ENCODE measurements around the gene UBQLN4. TPM values are rescaled to one million over a fixed set of nuclear protein-coding genes. Genes with fewer than 3 reads are reported as not detected.
A peak's percentile ranks its signal among the peaks of the same experiment; 100 is the strongest.
"Not testable (repeated sequence)": the region's sequence is repeated elsewhere in the genome, so short reads cannot be mapped to it uniquely, and the experiment has no call there.

The UBQLN4 gene
- total and polyA plus RNA-seq, 2 of the 4 experiments (the other 2 are of a cell fraction), result 8.8 to 21.6 TPM

DNA sequence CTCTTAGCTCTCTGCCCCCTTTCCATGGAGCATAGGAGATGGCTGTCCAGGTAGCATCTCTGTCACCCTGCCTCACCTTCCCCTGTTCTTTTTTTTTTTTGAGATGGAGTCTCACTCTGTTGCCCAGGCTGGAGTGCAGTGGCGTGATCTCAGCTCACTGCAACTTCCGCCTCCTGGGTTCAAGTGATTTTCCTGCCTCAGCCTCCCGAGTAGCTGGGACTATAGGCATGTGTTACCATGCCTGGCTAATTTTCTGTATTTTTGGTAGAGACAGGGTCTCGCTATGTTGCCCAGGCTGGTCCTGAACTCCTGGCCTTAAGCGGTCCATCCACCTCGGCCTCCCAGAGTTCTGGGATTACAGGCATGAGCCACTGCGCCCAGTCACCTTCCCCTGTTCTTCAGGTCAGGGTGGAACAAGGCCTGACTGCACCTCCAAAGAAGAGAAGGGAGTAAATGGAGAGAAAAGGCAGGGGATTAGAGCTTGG lies 17.8 kb upstream of the UBQLN4 start:
- H3K4ac ChIP-seq (ENCODE audit: low read depth, low read length); H3K9me1 ChIP-seq (ENCODE audit: insufficient read depth, low read length); H3K27me3 ChIP-seq (ENCODE audit: control insufficient read depth, insufficient read depth, low read length); H2BK5ac ChIP-seq (ENCODE audit: low read depth, low read length, poor library complexity, severe bottlenecking); in situ Hi-C loops (cut with MboI; ENCODE audit: low sequenced_read_pairs); H3K4me2 ChIP-seq (ENCODE audit: low read depth, low read length); H2AK5ac ChIP-seq (ENCODE audit: low read depth, low read length); intact Hi-C loops (cut with micrococcal nuclease); H3K14ac ChIP-seq (replicated peaks; ENCODE audit: low read depth, low read length); H2BK20ac ChIP-seq (ENCODE audit: low read depth, low read length); H2BK120ac ChIP-seq (ENCODE audit: low read depth, low read length); DNase-seq; H4K5ac ChIP-seq (ENCODE audit: low read depth, low read length); H3K9ac ChIP-seq (ENCODE audit: low read depth, low read length); ATAC-seq (ENCODE audit: low read depth); H3K56ac ChIP-seq (ENCODE audit: extremely low read depth, insufficient read depth, low read length); H2AFZ ChIP-seq (replicated peaks; ENCODE audit: low read length, poor library complexity); H3K27ac ChIP-seq (ENCODE audit: insufficient read depth, low read length); H3K4me3 ChIP-seq (ENCODE audit: insufficient read depth, low read depth, low read length); H4K8ac ChIP-seq (ENCODE audit: low read depth in 2 of 2, low read length in 2 of 2); H3K18ac ChIP-seq (ENCODE audit: low read depth, low read length); BruUV-seq (replicated peaks); H3K9me3 ChIP-seq (ENCODE audit: control insufficient read depth, insufficient read depth, low read length); H3K23ac ChIP-seq (ENCODE audit: low read depth, low read length); dilution Hi-C loops (cut with HindIII; ENCODE audit: low sequenced_read_pairs, unreplicated experiment); H2BK15ac ChIP-seq (ENCODE audit: low read depth, low read length); POLR2A ChIA-PET (ENCODE audit: unreplicated experiment); H4K91ac ChIP-seq (ENCODE audit: insufficient read depth, low read depth, low read length): not testable (repeated sequence)
- 100% methylated on average over 1 of the region's 7 CpGs; no CpG with 5 or more reads in 1 of the 2 experiments for WGBS, 2 experiments (ENCODE audit: extremely low coverage in 2 of 2, insufficient read length in 1 of 2)
- Histone ChIP-seq H3K4me1 (ENCODE audit: control insufficient read depth, insufficient read depth, low read length) (peaks cover 14% of the 10 kb centered on the region), H2AK9ac (replicated peaks; ENCODE audit: low read depth, low read length, poor library complexity) (peak overlapping the region; percentile 65), H4K20me1 (ENCODE audit: insufficient read depth, low read length) (peaks cover 24% of the 10 kb centered on the region), H3K79me1 (ENCODE audit: low read depth in 1 of 2, low read length in 2 of 2) (peaks cover 14 to 31% of the 10 kb centered on the region in 2 experiments; a peak in 3 of 4 replicates), H3K36me3 (ENCODE audit: control insufficient read depth, insufficient read depth, low read length) (peaks cover 22% of the 10 kb centered on the region)
- CTCF ChIA-PET, result interaction anchor here (0.6 kb wide), 1 partner anchor 52 kb away, joined by 3 read pairs; no protein-coding TSS in a partner anchor
